ENCODE measurements around the gene RPS3.

The RPS3 gene

GRCh38 chr11:75423721-75424120, 24.4 kb downstream of the RPS3 start:
- no peak for TF ChIP-seq ZFP3 (CRISPR knock-in tag; IDR thresholded peaks at IDR 0.05)
- no peak for TF ChIP-seq ESRRG (CRISPR knock-in tag; IDR thresholded peaks at IDR 0.05)
- no peak for TF ChIP-seq PATZ1 (CRISPR knock-in tag; IDR thresholded peaks at IDR 0.05; ENCODE audit: borderline replicate concordance)
- no peak for TF ChIP-seq ZNF565 (CRISPR knock-in tag; conservative IDR thresholded peaks at IDR 0.05; ENCODE audit: low read depth)
- no peak for TF ChIP-seq SNAI2 (CRISPR knock-in tag; IDR thresholded peaks at IDR 0.05)
- TF ChIP-seq OSR1 (CRISPR knock-in tag; IDR thresholded peaks at IDR 0.05), result no peak
- no peak for TF ChIP-seq TSHZ2 (CRISPR knock-in tag; IDR thresholded peaks at IDR 0.05)
- no peak for TF ChIP-seq CREB5 (CRISPR knock-in tag; IDR thresholded peaks at IDR 0.05; ENCODE audit: low read depth)
- no peak for TF ChIP-seq RARB (CRISPR knock-in tag; IDR thresholded peaks at IDR 0.05)
- no peak for TF ChIP-seq BACH2 (CRISPR knock-in tag; IDR thresholded peaks at IDR 0.05; ENCODE audit: borderline replicate concordance)
- TF ChIP-seq TOX (CRISPR knock-in tag; IDR thresholded peaks at IDR 0.05; ENCODE audit: borderline replicate concordance), result no peak
- no peak for TF ChIP-seq TCF4 (CRISPR knock-in tag; IDR thresholded peaks at IDR 0.05; ENCODE audit: borderline replicate concordance)
- TF ChIP-seq ZC3H10 (CRISPR knock-in tag; IDR thresholded peaks at IDR 0.05), result no peak
- no peak for TF ChIP-seq ZNF70 (CRISPR knock-in tag; IDR thresholded peaks at IDR 0.05)
- no peak for TF ChIP-seq CSRNP3 (CRISPR knock-in tag; IDR thresholded peaks at IDR 0.05)
- TF ChIP-seq CSDC2 (CRISPR knock-in tag; IDR thresholded peaks at IDR 0.05), result no peak
- ATAC-seq, result no peak

- TF ChIP-seq BACH2 (CRISPR knock-in tag; IDR thresholded peaks at IDR 0.05; ENCODE audit: borderline replicate concordance) (no peak), TSHZ2 (CRISPR knock-in tag; IDR thresholded peaks at IDR 0.05) (no peak), SNAI2 (CRISPR knock-in tag; IDR thresholded peaks at IDR 0.05) (no peak), ZNF8 (CRISPR knock-in tag; IDR thresholded peaks at IDR 0.05) (no peak), ARNTL (CRISPR knock-in tag; IDR thresholded peaks at IDR 0.05; ENCODE audit: borderline replicate concordance, low read depth) (no peak), CSDC2 (CRISPR knock-in tag; IDR thresholded peaks at IDR 0.05) (no peak), CSRNP3 (CRISPR knock-in tag; IDR thresholded peaks at IDR 0.05) (no peak), ZNF70 (CRISPR knock-in tag; IDR thresholded peaks at IDR 0.05) (no peak), PATZ1 (CRISPR knock-in tag; IDR thresholded peaks at IDR 0.05; ENCODE audit: borderline replicate concordance) (no peak)
- ATAC-seq, result no peak
Observed at GRCh38 chr11:75424396-75424795, 25.1 kb downstream of the RPS3 start.
